G401.6 (cell line): ENCODE results near the gene RBSN.

ENCODE experiments used
- FAIRE-seq: peaks from 2 replicates; lab custom pipeline; 2012; peaks lifted over from hg19 to GRCh38; lab: Jason Lieb, UNC

The RBSN gene

DNA sequence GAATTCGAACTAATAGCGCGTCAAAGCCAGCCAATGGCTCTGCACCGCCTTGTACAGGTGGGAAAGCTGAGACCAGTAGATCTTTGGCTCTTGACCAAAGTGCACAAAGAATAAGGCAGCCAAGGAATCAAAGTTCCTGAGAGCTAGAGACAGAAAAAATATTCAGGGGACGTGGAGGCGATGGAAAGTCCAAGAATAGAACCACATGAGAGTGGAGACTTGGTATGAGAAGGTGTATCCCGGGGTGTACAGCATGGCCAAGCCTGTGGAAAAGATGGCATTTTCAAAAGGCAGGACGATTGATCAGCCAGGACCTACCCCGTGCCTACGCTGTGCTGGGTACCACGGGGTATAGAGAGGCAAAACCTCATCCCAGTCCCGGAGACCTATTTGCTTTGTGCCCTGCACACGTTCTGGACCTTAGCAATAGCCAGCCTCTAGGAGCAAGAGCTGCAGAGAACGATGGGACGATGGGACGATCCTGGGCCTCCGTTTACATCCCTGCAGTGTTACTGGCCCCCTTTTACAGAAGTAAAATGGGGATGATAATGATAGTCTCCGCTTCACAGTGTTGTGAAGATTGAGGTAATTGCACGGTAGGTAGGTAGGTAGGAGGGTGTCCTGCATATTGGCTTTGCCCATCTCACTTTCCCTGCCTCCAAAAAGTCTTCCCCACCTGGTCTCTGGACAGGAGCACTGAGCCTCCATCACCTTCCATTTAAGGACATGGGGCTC is 583 bp upstream of the RBSN start:
- no peak for FAIRE-seq

DNA sequence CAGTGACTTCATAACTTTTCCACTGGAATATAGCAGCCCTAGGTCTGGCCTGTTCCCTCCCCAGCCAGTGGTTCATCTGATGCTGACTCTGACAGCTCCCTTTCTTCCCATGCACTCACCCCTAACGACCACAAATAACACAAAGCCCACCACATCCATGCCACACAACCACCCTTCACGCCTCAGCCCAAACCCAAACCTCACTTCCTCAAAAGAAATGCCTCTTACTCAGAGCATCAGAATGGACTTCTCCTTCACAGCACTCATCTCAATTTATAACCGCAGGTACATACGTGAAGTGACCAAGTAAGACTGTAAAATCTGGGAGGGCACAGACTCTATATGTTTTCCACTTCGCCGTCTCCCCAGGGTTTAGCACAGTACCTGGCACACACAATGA is 1.1 kb downstream of the RBSN start:
- no peak for FAIRE-seq

DNA sequence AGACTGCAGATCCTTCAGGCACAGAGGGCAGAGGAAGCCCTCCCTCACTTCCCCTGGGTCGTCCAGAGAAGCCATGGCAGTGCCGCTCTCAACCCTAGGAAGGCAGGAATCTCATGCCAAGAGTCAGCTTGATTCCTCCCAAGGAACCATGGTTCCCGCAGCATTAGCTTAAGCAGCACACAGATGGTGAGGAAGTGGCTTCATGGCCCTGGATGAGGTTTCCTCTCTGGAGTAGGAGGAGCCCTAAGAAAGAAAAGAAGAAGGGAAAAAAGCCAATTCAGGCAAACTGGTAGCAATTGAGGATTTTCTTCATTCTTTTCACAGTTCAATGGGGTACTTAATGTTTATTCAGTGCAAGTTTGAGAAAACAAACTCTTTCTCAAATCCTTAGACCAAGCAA is 2.9 kb downstream of the RBSN start:
- FAIRE-seq, result no peak

DNA sequence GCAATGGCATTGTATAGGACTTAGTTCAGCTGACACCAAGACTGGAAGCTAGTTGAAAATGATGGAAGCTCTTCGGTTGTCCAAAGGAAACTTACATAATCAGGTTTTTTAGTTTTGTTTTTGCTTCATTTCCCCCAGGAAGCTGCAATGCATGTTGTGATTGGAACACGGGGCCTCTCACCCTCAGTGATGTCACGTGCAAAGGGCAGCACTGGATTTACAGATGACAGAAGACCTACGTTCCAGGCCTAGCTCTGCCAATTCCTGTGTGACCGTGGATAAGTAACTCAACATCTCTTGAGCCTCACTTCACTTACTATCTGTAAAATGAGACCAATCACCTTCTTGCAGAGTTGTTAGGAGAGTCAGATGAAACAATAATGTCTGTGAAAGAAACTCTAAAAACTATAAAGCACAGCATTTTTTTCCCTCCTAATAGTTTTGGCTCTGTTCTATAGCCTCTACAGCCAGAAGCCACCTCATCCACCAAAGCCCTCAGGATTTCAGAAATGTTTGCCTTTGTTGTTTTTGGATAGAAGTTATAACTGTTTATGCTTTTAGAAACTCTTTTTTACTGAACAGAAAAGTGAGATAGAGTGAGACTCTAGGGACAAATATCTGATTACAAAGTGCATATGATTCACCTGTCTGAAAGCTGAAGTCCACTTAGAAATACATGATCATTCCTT is 4.6 kb downstream of the RBSN start:
- no peak for FAIRE-seq

DNA sequence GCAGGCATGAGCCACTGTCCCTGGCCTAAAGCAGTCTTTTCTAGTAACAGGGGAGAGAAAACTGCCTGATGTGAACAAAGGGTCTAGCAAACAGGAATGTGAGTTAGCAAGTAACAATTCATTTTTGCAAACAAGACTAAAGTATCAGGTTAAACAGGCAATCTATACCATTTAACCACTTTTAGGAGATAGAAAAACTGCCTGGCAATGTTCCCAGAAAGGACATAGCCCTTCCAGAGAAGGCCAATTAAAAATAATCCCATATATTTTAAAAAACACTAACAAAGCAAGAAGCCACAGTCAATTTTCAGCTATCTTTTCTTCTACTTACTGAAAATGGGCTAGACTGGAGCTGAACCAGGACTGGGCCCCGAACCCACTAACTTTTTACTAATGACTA is 6.3 kb downstream of the RBSN start:
- no peak for FAIRE-seq

DNA sequence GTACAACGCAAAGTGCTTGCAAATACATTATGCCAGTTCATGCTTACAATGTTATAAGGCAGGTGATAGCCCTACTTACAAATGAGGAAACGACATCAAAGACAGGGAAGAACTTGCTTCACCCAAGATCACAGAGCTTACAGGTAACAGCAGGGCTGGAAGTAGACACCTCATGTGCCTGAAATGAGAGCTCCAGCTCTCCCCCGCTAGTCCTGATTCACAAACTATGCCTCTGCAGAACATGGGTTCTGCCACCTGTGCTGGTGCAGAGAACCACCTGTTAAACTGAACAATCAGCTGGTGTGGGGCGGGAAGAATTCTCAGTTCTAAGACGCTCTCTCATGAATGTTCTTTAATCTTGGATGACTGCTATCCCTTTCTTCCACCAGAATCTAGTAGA is 7.4 kb downstream of the RBSN start:
- no peak for FAIRE-seq

DNA sequence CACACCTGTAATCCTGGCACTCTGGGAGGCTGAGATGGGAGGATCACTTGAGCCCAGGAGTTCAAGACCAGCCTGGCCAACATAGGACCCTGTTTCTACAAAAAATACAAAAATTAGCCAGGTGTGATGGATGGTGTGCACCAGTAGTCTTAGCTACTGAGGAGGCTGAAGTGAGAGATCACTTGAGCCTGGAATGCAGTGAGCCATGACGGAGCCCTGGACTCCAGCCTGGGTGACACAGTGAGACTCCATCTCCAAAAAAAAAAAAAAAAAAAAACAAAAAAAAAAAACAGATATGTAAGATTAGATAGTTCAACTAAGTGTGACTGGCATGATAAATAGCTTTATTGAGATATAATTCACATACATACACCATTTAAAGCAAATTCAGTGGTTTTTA is 9.7 kb downstream of the RBSN start:
- no peak for FAIRE-seq

DNA sequence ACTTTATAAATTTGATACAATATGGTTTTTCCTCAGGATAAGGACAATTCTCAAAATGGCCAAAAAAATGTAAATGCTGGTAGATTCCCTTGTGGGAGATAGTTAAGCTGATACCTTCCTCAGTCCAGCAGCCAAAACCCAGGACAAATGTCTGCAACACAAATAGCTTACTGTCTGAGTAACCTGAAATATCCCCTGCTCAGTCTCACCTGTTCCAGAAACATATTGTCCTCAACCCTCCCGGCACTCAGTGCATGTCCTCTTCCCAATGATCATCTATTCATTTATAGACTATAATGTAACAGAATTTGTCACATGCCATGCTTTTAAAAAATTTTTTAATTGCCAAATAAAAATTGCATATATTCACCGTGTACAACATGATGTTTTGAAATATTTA is 12.2 kb downstream of the RBSN start:
- FAIRE-seq, result no peak

DNA sequence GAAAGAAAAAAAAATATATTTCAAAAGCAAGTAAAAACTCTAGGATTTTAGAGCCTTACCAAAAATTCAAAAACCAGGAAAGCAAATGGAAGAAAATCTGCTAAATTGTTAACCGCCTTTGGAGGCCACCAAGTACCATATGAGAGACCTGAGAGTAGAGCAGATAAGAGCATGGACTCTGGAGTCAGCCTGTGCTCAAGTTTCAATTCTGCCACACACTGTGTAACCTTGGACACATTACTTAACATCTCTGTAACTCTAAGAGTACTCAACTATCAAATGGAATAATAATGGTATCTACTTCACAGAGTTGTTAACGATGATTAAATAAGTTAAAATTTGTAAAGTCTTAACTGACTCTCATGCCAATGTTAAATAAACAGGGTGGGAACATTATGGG is 12.7 kb downstream of the RBSN start:
- FAIRE-seq, result no peak

DNA sequence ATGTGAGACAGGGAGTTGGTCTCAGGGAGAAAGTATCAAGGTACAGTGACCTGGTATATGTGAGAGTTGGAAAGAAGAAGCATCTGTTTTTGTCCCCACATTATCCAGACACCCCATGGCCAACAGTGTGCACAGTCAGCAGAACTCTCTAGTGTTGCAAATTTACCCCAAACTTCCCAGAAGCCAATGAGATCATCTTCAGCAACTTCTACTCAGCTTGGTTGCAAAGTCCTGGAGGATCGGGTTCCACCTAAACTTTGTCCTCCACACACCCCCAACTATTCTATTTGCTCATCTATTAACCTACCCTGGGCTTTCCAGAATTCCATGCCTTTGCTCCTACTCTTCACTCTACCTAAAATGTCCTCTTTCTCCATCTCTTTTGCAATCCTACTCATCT is 15.7 kb downstream of the RBSN start:
- FAIRE-seq, result no peak

DNA sequence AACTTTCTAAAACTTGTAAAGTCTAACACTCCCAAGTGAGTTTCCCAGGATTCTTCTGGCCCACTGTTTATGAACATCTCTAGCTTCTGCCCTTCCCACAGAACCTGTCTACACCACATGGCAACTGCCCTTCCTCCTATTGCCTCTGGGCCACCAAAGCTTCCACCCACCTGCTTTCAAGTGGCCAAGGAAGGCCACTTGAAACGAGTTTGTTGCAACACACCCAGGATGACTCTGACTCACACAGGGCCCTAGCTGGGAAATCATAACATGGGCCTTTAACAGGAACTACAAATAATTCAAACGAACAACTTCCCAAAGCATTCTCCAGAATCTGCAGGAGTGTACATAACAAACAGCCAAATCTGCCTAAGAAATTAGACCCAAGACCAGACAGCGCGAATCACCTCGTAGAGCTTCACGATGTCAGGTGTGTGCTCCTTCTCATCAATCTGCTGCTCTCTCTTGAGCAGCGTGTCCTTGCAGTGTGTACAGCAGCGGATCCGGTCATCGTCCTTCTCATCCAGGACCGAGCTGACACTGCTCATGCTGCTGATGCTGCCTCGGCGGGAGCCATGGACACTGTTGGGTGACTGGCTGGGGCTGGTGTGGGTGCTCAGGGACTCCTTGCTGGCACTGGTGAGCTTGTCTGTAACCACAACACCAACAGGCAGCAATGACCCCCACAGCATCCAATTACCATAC is 16.8 kb downstream of the RBSN start:
- no peak for FAIRE-seq

DNA sequence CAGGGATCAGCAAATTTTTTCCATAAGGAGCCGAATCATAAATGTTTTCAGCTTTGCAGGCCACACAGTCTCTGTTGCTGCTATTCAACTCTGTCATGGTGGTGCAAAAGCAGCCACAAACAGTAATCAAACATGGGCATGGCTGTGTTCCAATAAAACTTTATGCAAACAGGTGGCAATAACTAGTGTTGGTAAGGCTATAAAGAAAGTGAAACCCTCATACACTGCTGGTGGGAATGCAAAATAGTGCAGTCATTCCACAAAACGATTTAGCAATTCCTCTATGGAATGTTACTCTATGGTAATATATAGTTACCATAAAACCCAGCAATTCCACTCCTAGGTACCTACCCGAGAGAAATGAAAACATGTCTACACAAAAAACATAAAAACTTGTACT is 19.9 kb downstream of the RBSN start:
- FAIRE-seq, result no peak

DNA sequence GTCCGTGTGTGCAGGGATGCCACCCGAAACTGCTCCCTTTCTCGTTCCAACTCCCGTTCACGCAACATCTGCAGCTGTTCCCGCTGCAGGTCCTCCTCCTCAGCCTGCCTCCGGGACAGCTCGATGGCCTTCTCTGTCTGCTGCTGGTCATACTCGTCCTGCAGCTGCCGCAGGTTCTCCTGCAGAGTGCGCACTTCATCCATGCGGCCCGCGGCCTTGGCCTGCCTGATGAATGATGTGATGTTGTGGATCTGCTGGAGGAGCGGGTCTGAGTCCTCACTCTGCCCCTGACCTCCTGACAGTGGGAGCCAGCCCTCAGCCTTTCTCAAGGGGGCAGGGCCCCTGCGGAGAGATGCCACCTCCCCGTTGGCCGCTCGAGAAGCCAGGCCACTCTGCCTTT is 24.4 kb downstream of the RBSN start:
- FAIRE-seq, result no peak

DNA sequence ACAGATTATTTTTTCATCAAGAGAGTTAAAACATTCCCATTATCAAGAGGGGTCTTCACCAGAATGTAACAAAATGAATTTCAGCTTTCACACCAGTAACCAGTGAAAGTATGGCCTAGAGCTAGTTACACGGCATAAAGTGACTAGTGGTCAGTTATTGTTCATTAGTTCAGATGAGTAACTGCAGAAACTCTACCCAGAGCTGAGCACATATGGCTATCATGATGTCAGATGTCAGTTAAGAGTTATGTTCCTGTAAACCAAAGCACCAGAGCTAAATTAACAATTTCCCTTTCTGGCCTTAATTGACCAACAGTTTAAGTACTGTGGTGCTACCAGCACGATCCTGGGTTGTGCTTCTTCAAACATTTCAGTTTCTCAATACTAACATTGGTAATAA is 27.2 kb downstream of the RBSN start:
- no peak for FAIRE-seq

DNA sequence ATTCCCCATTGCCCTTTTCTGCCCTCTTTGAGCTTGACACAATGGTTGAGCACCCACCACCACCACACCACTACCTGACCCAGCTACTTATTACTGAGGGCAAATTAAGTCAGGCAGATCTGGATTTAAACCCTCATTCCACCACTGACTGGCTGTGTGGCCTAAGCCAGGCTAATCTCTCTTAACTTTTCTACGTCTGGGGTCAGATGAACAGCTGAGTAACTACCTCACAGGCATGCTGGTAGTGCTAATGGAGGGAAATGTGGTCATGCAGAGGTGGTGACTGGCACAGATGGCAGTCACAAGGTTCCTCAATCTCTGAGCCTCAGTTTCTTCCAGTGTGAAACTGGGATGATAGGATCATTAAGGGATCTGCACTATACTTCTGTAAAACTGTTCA is 29.5 kb downstream of the RBSN start:
- no peak for FAIRE-seq

DNA sequence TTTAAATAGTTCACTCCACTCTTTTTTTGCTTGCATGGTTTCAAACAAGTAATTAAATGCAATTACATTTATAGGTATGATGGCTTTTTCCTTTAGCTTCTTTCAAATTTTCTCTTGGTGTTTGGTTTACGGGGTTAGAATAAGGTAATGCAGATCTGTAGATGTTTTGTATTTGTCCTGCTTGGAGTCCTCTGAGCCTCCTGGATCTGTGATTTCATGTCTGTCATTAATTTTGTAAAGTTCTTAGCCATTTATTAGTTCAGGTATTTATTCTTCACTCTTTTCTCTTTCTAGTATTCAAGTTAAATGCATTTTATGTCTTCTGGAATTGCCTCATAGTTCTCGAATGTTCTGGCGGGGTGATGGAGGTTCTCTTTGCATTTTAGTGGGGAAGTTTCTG is 32.5 kb downstream of the RBSN start:
- no peak for FAIRE-seq

DNA sequence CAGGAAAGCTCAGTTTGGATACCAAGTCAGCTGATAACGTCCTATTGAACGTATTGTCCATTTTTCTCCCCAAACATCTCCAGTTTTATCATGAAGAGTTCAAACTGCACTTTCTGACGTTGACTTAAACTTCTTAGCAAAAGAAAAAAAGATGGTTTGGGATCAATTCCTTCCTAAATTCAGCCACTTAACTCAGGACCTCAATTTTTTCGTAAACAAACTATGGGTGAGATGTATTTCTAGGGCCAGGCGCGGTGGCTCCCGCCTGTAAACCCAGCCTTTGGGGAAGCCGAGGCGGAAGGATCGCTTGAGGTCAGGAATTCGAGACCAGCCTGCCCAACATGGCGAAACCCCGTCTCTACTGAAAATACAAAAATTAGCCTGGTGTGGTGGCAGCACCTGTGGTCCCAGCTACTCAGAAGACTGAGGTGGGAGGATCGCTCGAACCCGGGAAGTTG is 33.4 kb downstream of the RBSN start:
- FAIRE-seq, result no peak

DNA sequence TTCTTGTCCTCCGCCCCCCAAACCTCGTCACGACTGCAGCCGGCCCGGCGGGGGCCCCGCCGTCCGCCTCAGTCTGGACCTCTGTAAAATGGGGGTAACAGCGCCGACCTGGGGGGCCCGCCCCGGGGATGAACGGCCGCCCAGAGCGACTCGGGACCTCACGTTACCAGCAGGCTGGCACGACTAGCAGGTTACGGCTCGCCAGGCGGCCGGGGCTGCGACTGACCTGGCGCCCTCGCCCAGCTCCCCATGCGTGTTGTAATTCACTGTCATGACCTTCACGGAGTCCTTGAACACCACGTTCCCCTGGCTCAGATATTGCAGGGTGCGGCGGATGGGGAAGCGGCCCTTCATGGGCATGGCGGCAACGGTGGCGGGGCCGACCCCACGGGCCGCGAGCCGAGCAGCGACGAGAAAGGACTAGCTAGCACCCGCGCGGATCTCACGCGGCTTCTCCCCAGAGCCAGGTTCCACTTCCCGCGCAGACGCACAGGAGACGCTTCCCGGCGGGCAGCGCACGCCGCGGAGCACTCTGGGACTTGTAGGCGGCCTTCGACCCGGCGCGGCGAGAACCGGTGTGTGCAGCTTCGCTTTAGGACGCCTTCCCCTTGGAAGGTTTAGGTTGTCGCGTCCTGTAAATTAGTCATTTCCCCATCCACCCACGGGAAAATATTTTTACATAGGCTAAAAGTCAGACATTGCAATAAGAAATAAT is 34.0 kb downstream of the RBSN start, which contains the start of gene MRPS25:
TSS of gene MRPS25 (minus strand) at position 481 of the 715 bp plus-strand sequence. CDS start at position 360, 121 bp downstream.
- FAIRE-seq, result no peak

DNA sequence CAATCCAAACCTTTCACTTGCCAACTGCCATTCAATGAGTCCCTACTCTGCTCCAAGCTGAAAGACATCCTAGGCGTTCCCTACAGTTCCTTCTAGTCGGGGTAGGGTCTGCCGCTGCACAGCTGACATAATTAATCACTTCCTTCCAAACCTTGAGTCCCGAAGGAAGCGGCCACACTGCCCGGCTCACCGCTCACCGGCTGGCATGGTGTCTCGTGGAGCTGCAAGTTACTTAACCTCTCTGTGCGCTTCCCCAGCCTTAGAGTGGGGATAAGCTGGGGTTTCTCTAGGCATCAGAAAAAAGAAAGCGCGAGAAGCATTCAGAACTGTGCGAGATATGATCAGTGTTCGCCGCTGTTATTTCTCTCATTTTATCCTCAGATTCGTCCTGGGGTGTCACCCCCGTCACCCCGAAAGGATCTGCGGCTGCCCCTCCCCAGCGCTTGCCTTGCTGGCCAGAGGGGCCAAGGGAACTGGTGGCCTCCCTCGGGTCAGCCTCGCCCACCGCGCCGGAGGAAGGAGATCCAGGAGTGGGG is 34.6 kb downstream of the RBSN start:
- no peak for FAIRE-seq

DNA sequence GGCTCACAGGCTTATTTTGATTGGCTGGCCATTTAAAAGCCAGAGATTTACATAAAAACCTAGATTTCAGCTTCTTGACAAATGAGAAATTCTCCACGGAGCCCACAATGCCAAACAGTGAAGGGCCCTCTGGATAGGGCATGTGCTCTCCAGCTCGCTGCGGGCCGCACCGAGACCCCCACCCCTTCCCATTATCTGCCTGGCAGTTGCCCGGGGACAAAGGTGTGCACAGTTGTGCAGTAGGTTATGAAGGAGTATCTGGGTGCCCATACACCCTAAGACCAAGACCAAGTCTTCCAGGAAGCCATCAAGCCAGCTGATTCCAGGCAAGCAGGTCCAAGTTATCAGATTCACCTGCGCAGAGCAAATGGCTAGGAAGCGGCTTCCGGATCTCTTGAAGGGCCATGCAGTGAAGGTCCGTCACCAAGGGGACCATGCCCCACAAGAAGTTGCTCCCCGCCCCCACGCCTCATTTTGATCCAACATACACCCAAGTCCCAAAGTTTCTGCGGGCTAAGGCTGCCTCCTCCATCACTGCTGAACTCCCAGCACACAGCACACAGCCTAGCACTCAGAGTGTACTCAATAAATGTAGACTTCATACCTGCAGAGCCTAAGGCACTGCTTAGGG is 35.2 kb downstream of the RBSN start:
- no peak for FAIRE-seq

DNA sequence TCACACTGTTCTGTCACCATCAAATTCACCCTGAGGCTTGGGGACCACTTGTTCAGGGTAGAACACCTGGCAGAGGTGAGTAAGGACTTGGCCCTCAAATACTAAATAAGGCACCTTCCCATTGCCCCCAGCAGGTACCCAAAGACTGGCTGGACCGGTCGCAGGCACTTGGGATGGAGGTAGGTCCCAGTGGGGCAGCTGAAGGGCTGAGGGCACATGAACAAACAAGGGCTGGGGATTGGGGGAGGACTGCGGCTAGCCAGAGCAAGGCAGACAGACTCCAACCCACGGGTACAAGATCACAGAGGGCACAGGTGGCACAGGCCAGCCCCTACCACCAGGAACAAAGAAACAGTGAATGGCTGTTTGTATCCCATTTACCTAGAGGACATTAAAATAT is 35.7 kb downstream of the RBSN start:
- FAIRE-seq, result no peak

DNA sequence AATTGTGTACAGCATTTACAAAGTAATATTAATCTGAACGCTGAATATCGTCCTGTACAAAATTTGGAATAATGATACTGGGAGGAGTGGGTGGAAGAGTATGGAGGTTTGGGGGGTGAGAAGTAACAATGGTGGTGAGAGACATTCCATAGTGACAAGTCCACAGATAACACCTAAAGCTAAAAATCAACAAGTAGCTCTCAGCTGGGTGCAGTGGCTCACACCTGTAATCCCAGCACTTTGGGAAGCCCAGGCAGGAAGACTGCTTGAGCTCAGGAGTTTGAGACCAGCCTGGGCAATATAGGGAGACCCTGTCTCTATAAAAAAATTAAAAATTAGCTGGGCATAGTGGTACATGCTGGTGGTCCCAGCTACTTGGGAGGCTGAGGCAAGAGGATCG is 38.9 kb downstream of the RBSN start:
- FAIRE-seq, result no peak
